OCI-LY1 (cell line): Measurements from ENCODE around the gene ZNF620.
"Not testable (repeated sequence)": the region's sequence is repeated elsewhere in the genome, so short reads cannot be mapped to it uniquely, and the experiment has no call there.

ENCODE experiments used
- H2AFZ ChIP-seq: fragments of 200-600 bp; sonication (generic), shearing (Covaris generic); 2 replicates; pipeline ENCODE4 v1.6.0; 2014; ENCODE audit warnings: antibody characterized with exemption, mild to moderate bottlenecking, low read length
- H3F3A ChIP-seq: fragments of 200-600 bp; sonication (generic), shearing (Covaris generic); 2 replicates; pipeline ENCODE4 v1.6.0; 2014; ENCODE audit warnings: mild to moderate bottlenecking, antibody characterized with exemption, low read length, moderate library complexity; ENCODE audit not compliant: insufficient read depth
- H3K27ac ChIP-seq: fragments of 200-600 bp; sonication (generic); 2 replicates; pipeline ENCODE4 v1.5.1; 2014; ENCODE audit warnings: low read length, mixed run types, mild to moderate bottlenecking, low read depth; ENCODE audit not compliant: poor library complexity, severe bottlenecking
- H3K27me3 ChIP-seq: fragments of 200-600 bp; sonication (generic); 2 replicates; pipeline ENCODE4 v1.6.0; 2014; ENCODE audit warnings: antibody characterized with exemption, mild to moderate bottlenecking, low read length, moderate library complexity; ENCODE audit not compliant: insufficient read depth
- H3K36me3 ChIP-seq: fragments of 200-600 bp; sonication (generic); 2 replicates; pipeline ENCODE4 v1.6.1; 2014; ENCODE audit warnings: mild to moderate bottlenecking, antibody characterized with exemption, low read length, moderate library complexity, mixed read lengths; ENCODE audit not compliant: insufficient read depth
- H3K4me1 ChIP-seq: fragments of 200-600 bp; sonication (generic); 2 replicates; pipeline ENCODE4 v1.5.1; 2014; ENCODE audit warnings: mild to moderate bottlenecking, low read length, moderate library complexity; ENCODE audit not compliant: insufficient read depth, severe bottlenecking
- H3K4me2 ChIP-seq: fragments of 200-600 bp; sonication (generic), shearing (Covaris generic); 2 replicates; pipeline ENCODE4 v1.6.1; 2014; ENCODE audit warnings: low read length
- H3K4me3 ChIP-seq: fragments of 200-600 bp; sonication (generic); 2 replicates; pipeline ENCODE4 v1.5.1; 2014; ENCODE audit warnings: low read length, low read depth, mild to moderate bottlenecking, mixed read lengths; ENCODE audit not compliant: poor library complexity, severe bottlenecking
- H3K79me2 ChIP-seq: fragments of 200-600 bp; shearing (Covaris generic); 2 replicates; pipeline ENCODE4 v1.6.1; 2016; ENCODE audit warnings: mixed run types, low read length, mixed read lengths; ENCODE audit not compliant: insufficient read depth
- H3K9ac ChIP-seq: fragments of 200-600 bp; sonication (generic), shearing (Covaris generic); 2 replicates; pipeline ENCODE4 v1.6.1; 2014; ENCODE audit warnings: mild to moderate bottlenecking, low read length, mixed read lengths
- H3K9me2 ChIP-seq: fragments of 200-600 bp; sonication (generic), shearing (Covaris generic); 2 replicates; pipeline ENCODE4 v1.6.1; 2014; ENCODE audit warnings: low read depth, mild to moderate bottlenecking, low read length, mixed read lengths
- H3K9me3 ChIP-seq: fragments of 200-600 bp; shearing (Covaris generic); 2 replicates; pipeline ENCODE4 v1.6.1; 2014; ENCODE audit warnings: low read length, mixed read lengths
- H4K20me1 ChIP-seq: fragments of 200-600 bp; sonication (generic), shearing (Covaris generic); 2 replicates; pipeline ENCODE4 v1.6.0; 2016; ENCODE audit warnings: mild to moderate bottlenecking, low read length; ENCODE audit not compliant: insufficient read depth
- EZH2 ChIP-seq: fragments of 200-600 bp; sonication (generic), shearing (Covaris generic); IDR thresholded peaks from 2 replicates; pipeline ENCODE4 v1.8.0; 2017; ENCODE audit warnings: borderline replicate concordance, mixed run types, mild to moderate bottlenecking, antibody characterized with exemption, low read length, moderate library complexity, mixed read lengths
- TF ChIP-seq, protein P1 (sequence below): fragments of 200-600 bp; sonication (generic), shearing (Covaris generic); IDR thresholded peaks from 2 replicates; pipeline ENCODE4 v1.5.1; 2017; ENCODE audit warnings: mild to moderate bottlenecking, antibody characterized with exemption, low read length, moderate library complexity, mixed read lengths

Gene ZNF620

DNA sequence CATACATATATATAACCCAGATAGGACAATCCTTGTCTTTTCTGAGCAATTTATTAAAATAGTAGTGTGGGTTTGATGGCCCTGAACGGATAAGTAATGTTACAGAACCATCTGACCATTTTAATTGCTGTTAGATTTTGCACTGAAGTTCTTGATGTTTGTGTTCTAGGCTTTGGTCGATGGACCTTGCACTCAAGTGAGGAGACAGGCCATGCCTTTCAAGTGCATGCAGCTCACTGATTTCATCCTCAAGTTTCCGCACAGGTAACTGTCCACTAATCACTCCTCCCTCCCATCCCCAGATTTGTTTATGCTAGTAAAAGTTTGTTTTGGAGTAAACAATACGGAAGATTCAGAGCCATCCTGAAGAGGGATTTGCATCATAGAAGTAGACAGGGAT is 47.4 kb upstream of the ZNF620 start:
- peak overlapping the region; percentile 99 for H3K9ac ChIP-seq
- H3K79me2 ChIP-seq: peaks cover 20% of the 10 kb centered on the region
- H3K9me3 ChIP-seq: no peaks in the 10 kb centered on the region
- H3K36me3 ChIP-seq: peaks cover 62% of the 10 kb centered on the region
- H3K27ac ChIP-seq: no peak overlapping the region
- peak overlapping the region; percentile 99 for H3K4me3 ChIP-seq
- H3F3A ChIP-seq: 0 out of 2 replicates have a peak, but pooled peaks cover 4% of the 10 kb centered on the region
- no peaks in the 10 kb centered on the region for H3K27me3 ChIP-seq
- peaks cover 40% of the 10 kb centered on the region for H3K4me1 ChIP-seq
- no peak overlapping the region for H2AFZ ChIP-seq
- H3K9me2 ChIP-seq: no peaks in the 10 kb centered on the region
- no peak for TF ChIP-seq EZH2
- TF ChIP-seq, protein P1, sequence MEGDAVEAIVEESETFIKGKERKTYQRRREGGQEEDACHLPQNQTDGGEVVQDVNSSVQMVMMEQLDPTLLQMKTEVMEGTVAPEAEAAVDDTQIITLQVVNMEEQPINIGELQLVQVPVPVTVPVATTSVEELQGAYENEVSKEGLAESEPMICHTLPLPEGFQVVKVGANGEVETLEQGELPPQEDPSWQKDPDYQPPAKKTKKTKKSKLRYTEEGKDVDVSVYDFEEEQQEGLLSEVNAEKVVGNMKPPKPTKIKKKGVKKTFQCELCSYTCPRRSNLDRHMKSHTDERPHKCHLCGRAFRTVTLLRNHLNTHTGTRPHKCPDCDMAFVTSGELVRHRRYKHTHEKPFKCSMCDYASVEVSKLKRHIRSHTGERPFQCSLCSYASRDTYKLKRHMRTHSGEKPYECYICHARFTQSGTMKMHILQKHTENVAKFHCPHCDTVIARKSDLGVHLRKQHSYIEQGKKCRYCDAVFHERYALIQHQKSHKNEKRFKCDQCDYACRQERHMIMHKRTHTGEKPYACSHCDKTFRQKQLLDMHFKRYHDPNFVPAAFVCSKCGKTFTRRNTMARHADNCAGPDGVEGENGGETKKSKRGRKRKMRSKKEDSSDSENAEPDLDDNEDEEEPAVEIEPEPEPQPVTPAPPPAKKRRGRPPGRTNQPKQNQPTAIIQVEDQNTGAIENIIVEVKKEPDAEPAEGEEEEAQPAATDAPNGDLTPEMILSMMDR: no peak
- no peaks in the 10 kb centered on the region for H4K20me1 ChIP-seq
- peak overlapping the region; percentile 99 for H3K4me2 ChIP-seq

DNA sequence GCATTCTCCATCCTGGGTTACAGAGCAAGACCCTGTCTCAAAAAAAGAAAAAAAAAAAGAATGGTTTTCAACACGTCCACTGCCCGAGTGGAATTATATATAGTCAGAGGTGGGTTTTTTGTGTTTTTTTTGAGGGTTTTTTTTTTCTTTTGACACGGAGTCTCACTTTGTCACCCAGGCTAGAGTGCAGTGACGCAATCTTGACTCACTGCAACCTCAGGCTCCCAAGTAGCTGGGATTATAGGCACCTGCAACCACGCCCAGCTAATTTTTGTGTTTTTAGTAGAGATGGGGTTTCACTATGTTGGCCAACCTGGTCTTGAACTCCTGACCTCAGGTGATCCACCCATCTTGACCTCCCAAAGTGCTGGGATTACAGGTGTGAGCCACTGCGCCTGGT is 45.4 kb upstream of the ZNF620 start:
- H3K4me2 ChIP-seq: not testable (repeated sequence)

DNA sequence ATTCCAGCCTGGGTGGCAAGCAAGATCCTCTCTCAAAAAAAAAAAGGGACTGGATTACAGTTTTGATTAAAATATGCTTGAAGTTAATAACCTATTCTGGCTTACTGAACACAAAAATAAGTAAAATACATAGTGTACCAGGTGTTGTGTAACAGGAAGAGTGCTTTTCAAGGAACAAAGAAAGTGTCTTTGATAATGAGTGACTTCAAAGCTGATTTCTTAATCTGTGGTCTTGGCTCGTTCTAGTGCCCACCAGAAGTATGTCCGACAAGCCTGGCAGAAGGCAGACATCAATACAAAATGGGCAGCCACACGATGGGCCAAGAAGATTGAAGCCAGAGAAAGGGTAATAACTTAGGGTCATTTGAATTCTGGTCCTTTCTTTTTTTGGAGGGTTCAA is 44.7 kb upstream of the ZNF620 start:
- no peak overlapping the region for H2AFZ ChIP-seq
- no peaks in the 10 kb centered on the region for H3K9me3 ChIP-seq
- peaks cover 20% of the 10 kb centered on the region for H3K79me2 ChIP-seq
- H3K27ac ChIP-seq: no peak overlapping the region
- no peaks in the 10 kb centered on the region for H3K9me2 ChIP-seq
- no peak overlapping the region for H3K9ac ChIP-seq
- H3K36me3 ChIP-seq: peaks cover 84% of the 10 kb centered on the region
- H3F3A ChIP-seq: 0 out of 2 replicates have a peak, but pooled peaks cover 3% of the 10 kb centered on the region
- no peaks in the 10 kb centered on the region for H3K27me3 ChIP-seq
- no peak overlapping the region for H3K4me3 ChIP-seq
- no peaks in the 10 kb centered on the region for H4K20me1 ChIP-seq
- H3K4me2 ChIP-seq: no peak overlapping the region
- peaks cover 25% of the 10 kb centered on the region for H3K4me1 ChIP-seq
- no peak for TF ChIP-seq EZH2
- TF ChIP-seq, protein P1: no peak

More for the DNA sequence above, 45.4 kb upstream of the ZNF620 start:
- not testable (repeated sequence) for H3K4me3 ChIP-seq, H3K9me2 ChIP-seq, H3K9ac ChIP-seq, H3K27ac ChIP-seq, H4K20me1 ChIP-seq, H3K27me3 ChIP-seq, H2AFZ ChIP-seq, H3F3A ChIP-seq, H3K9me3 ChIP-seq
- peaks cover 82% of the 10 kb centered on the region for H3K36me3 ChIP-seq
- peaks cover 20% of the 10 kb centered on the region for H3K79me2 ChIP-seq
- H3K4me1 ChIP-seq: peaks cover 26% of the 10 kb centered on the region

DNA sequence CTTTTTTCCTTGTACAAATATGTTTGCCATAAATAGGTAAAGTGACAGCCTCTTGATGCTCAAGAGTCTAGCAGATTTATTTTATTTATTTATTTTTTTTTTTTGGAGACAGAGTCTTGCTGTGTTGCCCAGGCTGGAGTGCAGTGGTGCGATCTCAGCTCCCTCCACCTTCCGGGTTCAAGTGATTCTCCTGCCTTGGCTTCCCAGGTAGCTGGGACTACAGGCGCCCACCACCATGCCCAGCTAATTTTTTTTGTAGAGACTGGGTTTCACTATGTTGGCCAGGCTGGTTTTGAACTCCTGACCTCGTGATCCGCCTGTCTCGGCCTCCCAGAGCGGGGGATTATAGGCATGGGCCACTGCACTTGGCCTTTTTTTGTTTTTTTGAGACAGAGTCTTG is 43.0 kb upstream of the ZNF620 start:
- Histone ChIP-seq H3K36me3 (peaks cover 87% of the 10 kb centered on the region), H3K79me2 (peaks cover 14% of the 10 kb centered on the region), H3F3A (peaks cover 15% of the 10 kb centered on the region), H3K4me1 (peaks cover 19% of the 10 kb centered on the region)
- not testable (repeated sequence) for H2AFZ ChIP-seq, H3K9me2 ChIP-seq, H3K9ac ChIP-seq, H3K27ac ChIP-seq, H3K4me3 ChIP-seq, H4K20me1 ChIP-seq, H3K27me3 ChIP-seq, H3K9me3 ChIP-seq, H3K4me2 ChIP-seq
